NOMO-1 treated with dmso at 0.1 percent for 144 hours (cell line): Measurements from ENCODE around the gene RAB22A.

Experiments
- DNase-seq: peaks from one replicate; lab custom pipeline; 2025; ENCODE audit not compliant: unreplicated experiment; lab: John Stamatoyannopoulos, UW

Gene RAB22A

GRCh38 chr20:58309591-58310290 is at the start of gene RAB22A:
RAB22A (plus strand) TSS chr20:58309715; CDS start chr20:58309977, 262 bp downstream.
- DNase-seq, result peak; percentile 72

GRCh38 chr20:58260006-58260405 is 49.5 kb upstream of the RAB22A start:
- DNase-seq, result no peak

- no peak for DNase-seq
Measured at GRCh38 chr20:58261660-58262059, 47.9 kb upstream of the RAB22A start.

GRCh38 chr20:58264271-58264670 is 45.2 kb upstream of the RAB22A start:
- no peak for DNase-seq

- DNase-seq, result no peak
Measured at GRCh38 chr20:58267389-58268215, 41.9 kb upstream of the RAB22A start.

- DNase-seq, result no peak
Measured at GRCh38 chr20:58268421-58268821, 41.1 kb upstream of the RAB22A start.

GRCh38 chr20:58268936-58269619 is 40.4 kb upstream of the RAB22A start:
- DNase-seq, result no peak

GRCh38 chr20:58271606-58272351 is 37.7 kb upstream of the RAB22A start:
- DNase-seq, result no peak

- no peak for DNase-seq
Measured at GRCh38 chr20:58274384-58274783, 35.1 kb upstream of the RAB22A start.

GRCh38 chr20:58277107-58277506 is 32.4 kb upstream of the RAB22A start:
- DNase-seq, result no peak

- DNase-seq, result no peak
Measured at GRCh38 chr20:58277578-58278472, 31.7 kb upstream of the RAB22A start.

GRCh38 chr20:58286729-58287128 is 22.8 kb upstream of the RAB22A start:
- DNase-seq, result peak; percentile 43

- no peak for DNase-seq
Measured at GRCh38 chr20:58287638-58288037, 21.9 kb upstream of the RAB22A start.

GRCh38 chr20:58289143-58289542 is 20.4 kb upstream of the RAB22A start:
- no peak for DNase-seq

GRCh38 chr20:58293453-58293852 is 16.1 kb upstream of the RAB22A start:
- DNase-seq, result no peak

GRCh38 chr20:58294497-58295455 is 14.7 kb upstream of the RAB22A start:
- DNase-seq, result no peak

- DNase-seq, result no peak
Measured at GRCh38 chr20:58296051-58296837, 13.3 kb upstream of the RAB22A start.

- DNase-seq, result no peak
Measured at GRCh38 chr20:58297394-58297793, 12.1 kb upstream of the RAB22A start.
